WTC11 (cell line): ENCODE results near the gene ECM1. TPM values are rescaled to one million over a fixed set of nuclear protein-coding genes. Genes with fewer than 3 reads are reported as not detected.
A peak's percentile ranks its signal among the peaks of the same experiment; 100 is the strongest.

ENCODE experiments used
- ATAC-seq: fragments of 200-7000 bp; cut with Tn5 transposase; 2 replicates; pipeline ENCODE4 v1.10.0; 2021; ENCODE audit warnings: mild to moderate bottlenecking, moderate library complexity
- CTCF ChIA-PET: fragments of 300-600 bp; sonication (Branson Sonifier 250); formaldehyde crosslinking; loops from one replicate; lab custom pipeline; 2021; ENCODE audit warnings: antibody characterized with exemption; lab: Charles Lee
- POLR2A ChIA-PET: fragments of 350-600 bp; sonication (Branson Sonifier 250); formaldehyde crosslinking; loops from one replicate; lab custom pipeline; 2021; ENCODE audit warnings: antibody characterized with exemption; lab: Charles Lee
- DNase-seq: peaks from one replicate; pipeline ENCODE4 v3.0.0; 2021; ENCODE audit warnings: low spot score
- H3K27ac Mint-ChIP-seq: 2 replicates; pipeline ENCODE4 v1.8.0; 2021; ENCODE audit warnings: mixed read lengths
- H3K27me3 Mint-ChIP-seq: 2 replicates; pipeline ENCODE4 v1.8.0; 2021; ENCODE audit warnings: low read depth, mild to moderate bottlenecking, moderate library complexity, mixed read lengths
- H3K36me3 Mint-ChIP-seq: 2 replicates; pipeline ENCODE4 v1.8.0; 2021; ENCODE audit warnings: mixed read lengths
- H3K4me1 Mint-ChIP-seq: 2 replicates; pipeline ENCODE4 v1.8.0; 2022; ENCODE audit warnings: mixed read lengths
- H3K4me3 Mint-ChIP-seq: 2 replicates; pipeline ENCODE4 v1.8.0; 2021; ENCODE audit warnings: mild to moderate bottlenecking, moderate library complexity, mixed read lengths
- H3K9me3 Mint-ChIP-seq: 2 replicates; pipeline ENCODE4 v1.8.0; 2021; ENCODE audit warnings: mixed read lengths
- AR ChIP-seq: fragments of 250-450 bp; sonication (Bioruptor Pico); IDR thresholded peaks from 2 replicates; pipeline ENCODE4 v1.9.0; 2021; ENCODE audit warnings: mild to moderate bottlenecking
- ARID4B ChIP-seq: sonication (generic); formaldehyde crosslinking; IDR thresholded peaks from 2 replicates; pipeline ENCODE4 v1.8.0; 2023; ENCODE audit warnings: missing genetic modification reagents, mild to moderate bottlenecking, borderline replicate concordance
- CDX4 ChIP-seq: fragments of 250-450 bp; sonication (Bioruptor Pico); IDR thresholded peaks from 2 replicates; pipeline ENCODE4 v1.9.0; 2021; ENCODE audit warnings: moderate library complexity, mild to moderate bottlenecking, inconsistent platforms, borderline replicate concordance
- ETV6 ChIP-seq: sonication (generic); formaldehyde crosslinking; IDR thresholded peaks from 2 replicates; pipeline ENCODE4 v1.8.1; 2022; ENCODE audit warnings: mild to moderate bottlenecking, missing genetic modification reagents
- FOXJ3 ChIP-seq: sonication (generic); formaldehyde crosslinking; IDR thresholded peaks from 2 replicates; pipeline ENCODE4 v1.9.0; 2021; ENCODE audit warnings: missing genetic modification reagents, mild to moderate bottlenecking, borderline replicate concordance
- FOXP1 ChIP-seq: sonication (generic); formaldehyde crosslinking; IDR thresholded peaks from 2 replicates; pipeline ENCODE4 v1.8.0; 2022; ENCODE audit warnings: missing genetic modification reagents, mild to moderate bottlenecking, moderate library complexity, borderline replicate concordance
- FOXP4 ChIP-seq: sonication (generic); formaldehyde crosslinking; IDR thresholded peaks from 2 replicates; pipeline ENCODE4 v1.8.0; 2022; ENCODE audit warnings: mild to moderate bottlenecking, missing genetic modification reagents
- GABPB1 ChIP-seq: sonication (generic); formaldehyde crosslinking; IDR thresholded peaks from 2 replicates; pipeline ENCODE4 v1.8.1; 2023; ENCODE audit warnings: mild to moderate bottlenecking, missing genetic modification reagents
- NFE2L1 ChIP-seq: sonication (generic); formaldehyde crosslinking; IDR thresholded peaks from 2 replicates; pipeline ENCODE4 v1.8.1; 2023; ENCODE audit warnings: missing genetic modification reagents
- NR3C1 ChIP-seq: sonication (generic); formaldehyde crosslinking; conservative IDR thresholded peaks from 2 replicates; pipeline ENCODE4 v1.8.1; 2023; ENCODE audit warnings: low read depth, mild to moderate bottlenecking, missing genetic modification reagents
- TCF7 ChIP-seq: sonication (generic); formaldehyde crosslinking; IDR thresholded peaks from 2 replicates; pipeline ENCODE4 v1.8.0; 2022; ENCODE audit warnings: mild to moderate bottlenecking, low read depth, missing genetic modification reagents, moderate library complexity
- ZBTB43 ChIP-seq: sonication (generic); formaldehyde crosslinking; IDR thresholded peaks from 2 replicates; pipeline ENCODE4 v1.8.1; 2023; ENCODE audit warnings: mild to moderate bottlenecking, missing genetic modification reagents
- ZNF232 ChIP-seq: sonication (generic); formaldehyde crosslinking; IDR thresholded peaks from 2 replicates; pipeline ENCODE4 v1.8.0; 2022; ENCODE audit warnings: mild to moderate bottlenecking, missing genetic modification reagents
- ZNF425 ChIP-seq: fragments of 250-450 bp; sonication (Bioruptor Pico); conservative IDR thresholded peaks from 2 replicates; pipeline ENCODE4 v1.9.0; 2021; ENCODE audit warnings: mild to moderate bottlenecking
- ZNF512 ChIP-seq: sonication (generic); formaldehyde crosslinking; IDR thresholded peaks from 2 replicates; pipeline ENCODE4 v1.8.1; 2022; ENCODE audit warnings: missing genetic modification reagents, borderline replicate concordance
- ZNF671 ChIP-seq: fragments of 250-450 bp; sonication (Bioruptor Pico); IDR thresholded peaks from 2 replicates; pipeline ENCODE4 v1.8.0; 2021; ENCODE audit warnings: mild to moderate bottlenecking
- total RNA-seq: library from RNA; stranded (reverse); gene quantifications from 3 replicates; pipeline ENCODE4 v1.2.3, GENCODE V29; 2021

The ECM1 gene
- total RNA-seq, 1 experiment from 2014 or later = 1.6 TPM

- ATAC-seq (peak; percentile 76), DNase-seq (peak; percentile 22)
- H3K36me3 Mint-ChIP-seq = peaks cover 31% of the 10 kb centered on the region
- no peak overlapping the region for H3K4me3 Mint-ChIP-seq
- ChIA-PET CTCF (no interaction called here), POLR2A (no interaction called here)
- H3K27ac Mint-ChIP-seq = peak overlapping the region; percentile 49; the same call in 1 of the 2 replicates
- H3K9me3 Mint-ChIP-seq = no peaks in the 10 kb centered on the region
- H3K27me3 Mint-ChIP-seq = no peaks in the 10 kb centered on the region
- TF ChIP-seq AR (CRISPR knock-in tag) = no peak
- TF ChIP-seq ETV6 = no peak
- TF ChIP-seq FOXP1 (CRISPR knock-in tag) = no peak
- TF ChIP-seq CDX4 (CRISPR knock-in tag) = no peak
- no peak for TF ChIP-seq NR3C1 (CRISPR knock-in tag)
- no peak for TF ChIP-seq ARID4B
- TF ChIP-seq ZNF232 = no peak
- H3K4me1 Mint-ChIP-seq = peaks cover 11% of the 10 kb centered on the region
Measured at GRCh38 chr1:150472601-150473200, 35.2 kb upstream of the ECM1 start.

GRCh38 chr1:150473659-150474058, 34.2 kb upstream of the ECM1 start:
- peaks cover 5% of the 10 kb centered on the region; the same call in 1 of the 2 replicates for H3K27me3 Mint-ChIP-seq
- TF ChIP-seq FOXJ3 (CRISPR knock-in tag) = no peak
- peak; percentile 48 for TF ChIP-seq GABPB1
- H3K4me3 Mint-ChIP-seq = no peak overlapping the region
- ATAC-seq (no peak), DNase-seq (no peak)
- peaks cover 31% of the 10 kb centered on the region for H3K36me3 Mint-ChIP-seq
- no peak overlapping the region; the same call in 1 of the 2 replicates for H3K27ac Mint-ChIP-seq
- H3K4me1 Mint-ChIP-seq = peaks cover 11% of the 10 kb centered on the region
- no peaks in the 10 kb centered on the region for H3K9me3 Mint-ChIP-seq
- CTCF ChIA-PET = no interaction called here
- POLR2A ChIA-PET = no interaction called here

- H3K27ac Mint-ChIP-seq = no peak overlapping the region
- no peaks in the 10 kb centered on the region for H3K9me3 Mint-ChIP-seq
- CTCF ChIA-PET = interaction anchor here (1.0 kb wide), 1 partner anchor 41 kb away, joined by 3 read pairs; the partner anchor contains the start of gene FALEC
- POLR2A ChIA-PET = no interaction called here
- H3K36me3 Mint-ChIP-seq = peaks cover 29% of the 10 kb centered on the region
- no peak overlapping the region for H3K4me3 Mint-ChIP-seq
- H3K4me1 Mint-ChIP-seq = peaks cover 11% of the 10 kb centered on the region
- peaks cover 11% of the 10 kb centered on the region; the same call in 1 of the 2 replicates for H3K27me3 Mint-ChIP-seq
- ATAC-seq (no peak), DNase-seq (no peak)
- TF ChIP-seq ZNF671 (CRISPR knock-in tag) (no peak), FOXP4 (CRISPR knock-in tag) (no peak), NFE2L1 (CRISPR knock-in tag) (no peak), ZBTB43 (CRISPR knock-in tag) (no peak), ZNF512 (CRISPR knock-in tag) (no peak), TCF7 (CRISPR knock-in tag) (no peak), ZNF425 (CRISPR knock-in tag) (no peak)
Measured at GRCh38 chr1:150474869-150475268, 33.0 kb upstream of the ECM1 start.
